Measurements from ENCODE around the gene DAP.
"Not testable (repeated sequence)": the region's sequence is repeated elsewhere in the genome, so short reads cannot be mapped to it uniquely, and the experiment has no call there.

DAP gene

DNA sequence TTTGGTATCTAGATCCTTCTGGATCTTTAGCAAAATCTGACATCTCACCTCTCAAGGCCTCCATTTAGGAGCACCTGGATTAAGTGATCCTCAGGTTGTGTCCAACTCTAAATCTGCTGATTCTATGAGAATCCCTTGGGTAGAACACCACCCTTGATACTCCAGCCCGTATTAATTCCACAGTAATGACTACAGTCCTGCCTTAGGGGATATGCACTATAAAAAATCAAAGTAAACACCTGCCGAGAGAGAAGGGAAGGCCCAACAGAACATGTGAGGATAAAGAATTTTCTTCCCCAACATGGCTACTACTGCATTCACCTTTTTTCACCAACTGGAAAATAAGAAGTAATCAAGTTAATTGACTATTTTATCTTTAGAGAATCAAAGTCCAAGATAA is 27.6 kb downstream of the DAP start:
- no peak for DNase-seq

DNA sequence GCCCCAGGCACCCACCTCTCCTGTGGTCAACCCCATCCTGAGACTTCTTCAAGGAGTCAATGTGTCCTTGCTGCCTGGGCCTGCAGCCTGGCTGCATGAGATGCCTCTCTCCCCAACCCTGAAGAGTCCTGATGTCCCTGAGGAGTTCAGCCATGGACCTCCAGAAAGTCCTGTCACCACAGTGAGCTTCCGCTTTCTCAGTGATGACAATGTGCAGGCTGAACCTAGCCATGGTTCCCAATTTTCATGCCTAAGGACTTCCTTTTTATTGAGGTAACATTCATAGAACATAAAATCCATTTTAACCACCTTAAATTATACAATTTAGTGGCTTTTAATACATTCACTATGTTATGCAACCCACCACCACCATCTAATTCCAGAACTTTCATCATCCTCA is 29.1 kb downstream of the DAP start:
- DNase-seq, result no peak

- DNase-seq, result no peak
Observed at GRCh38 chr5:10730043-10730351, 31.0 kb downstream of the DAP start.

- DNase-seq, result no peak
Observed at GRCh38 chr5:10729320-10730042, 31.6 kb downstream of the DAP start.

- no peak for DNase-seq
Observed at GRCh38 chr5:10728679-10729078, 32.4 kb downstream of the DAP start.

GRCh38 chr5:10727861-10728260 is 33.2 kb downstream of the DAP start:
- no peak for DNase-seq

- DNase-seq, result no peak
Observed at GRCh38 chr5:10726913-10727517, 34.0 kb downstream of the DAP start.

DNA sequence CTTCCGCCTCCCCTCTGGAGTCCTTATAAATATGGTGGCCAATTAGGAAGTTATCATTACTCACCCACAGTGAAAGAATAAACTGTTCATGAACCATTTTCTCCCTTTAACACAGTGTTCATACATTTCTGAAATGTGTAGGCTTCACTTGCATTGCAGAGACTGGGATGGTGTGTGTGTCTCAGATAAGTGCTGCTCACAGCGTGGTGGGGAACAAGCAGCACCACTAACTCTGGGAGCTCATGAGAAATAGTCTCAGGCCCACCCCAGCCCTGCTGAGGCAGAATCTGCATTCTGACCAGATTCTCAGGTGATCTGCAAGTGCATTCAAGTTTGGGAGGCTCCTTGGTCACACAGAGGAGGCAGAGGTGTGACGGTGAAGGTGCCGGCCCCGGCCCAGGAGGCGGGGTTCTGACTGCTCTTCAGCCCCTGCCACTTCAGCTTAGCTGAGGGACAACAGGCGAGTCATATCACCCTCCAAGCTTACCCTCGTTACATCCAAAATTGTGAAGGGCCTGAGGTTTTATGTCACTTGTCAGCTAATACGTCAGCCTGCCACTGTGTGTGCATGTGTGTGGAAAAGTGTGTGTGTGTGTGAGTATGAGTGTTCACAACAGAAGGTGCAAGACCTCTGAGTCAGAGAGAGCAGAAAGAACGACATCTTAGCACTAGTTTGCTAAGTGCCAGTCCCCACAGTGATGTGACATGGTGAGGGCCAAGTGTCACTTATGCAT is 34.7 kb downstream of the DAP start:
- no peak for DNase-seq

DNA sequence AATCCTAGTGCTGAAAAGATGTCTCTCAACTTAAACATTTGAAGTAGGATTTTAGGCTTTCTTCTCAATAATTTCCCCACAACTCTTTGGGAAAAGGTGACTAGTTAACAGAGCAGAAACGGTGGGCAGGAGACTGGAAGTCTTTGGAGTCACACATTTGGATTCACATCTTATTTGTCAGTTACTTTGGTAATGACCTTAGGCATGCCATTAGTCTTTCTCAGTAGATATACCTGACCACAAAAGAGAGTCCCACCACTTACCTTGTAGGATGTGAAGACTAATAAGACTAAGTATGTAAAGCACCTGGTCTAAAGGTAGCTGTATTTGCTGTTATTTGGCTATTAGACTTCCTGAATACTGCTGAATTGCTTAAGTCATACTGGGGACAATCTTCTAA is 35.4 kb downstream of the DAP start:
- no peak for DNase-seq

- DNase-seq, result no peak
Observed at GRCh38 chr5:10724781-10725507, 36.1 kb downstream of the DAP start.

GRCh38 chr5:10723514-10723913 is 37.5 kb downstream of the DAP start:
- no peak for DNase-seq

GRCh38 chr5:10720766-10721165 is 40.3 kb downstream of the DAP start:
- DNase-seq, result not testable (repeated sequence)

DNA sequence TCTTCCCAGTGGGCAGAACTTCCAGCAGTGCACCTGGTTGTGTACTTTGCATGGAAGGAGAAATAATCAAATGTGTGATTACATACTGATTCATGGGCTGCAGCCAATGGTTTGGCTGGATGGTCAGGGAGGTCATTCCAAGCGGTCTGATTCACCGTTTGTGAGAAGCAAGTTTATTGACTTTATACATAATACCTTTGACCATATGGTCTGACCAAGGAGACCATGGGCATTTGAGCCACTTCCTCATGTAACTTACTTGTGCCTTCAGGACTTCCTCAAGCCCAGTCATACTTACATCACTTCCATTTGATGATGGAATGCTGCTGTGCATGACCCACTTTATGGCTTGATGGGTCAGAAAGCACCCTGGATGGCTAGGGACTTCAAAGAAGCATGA is 41.1 kb downstream of the DAP start:
- DNase-seq, result no peak

GRCh38 chr5:10718617-10719016 is 42.4 kb downstream of the DAP start:
- not testable (repeated sequence) for DNase-seq

DNA sequence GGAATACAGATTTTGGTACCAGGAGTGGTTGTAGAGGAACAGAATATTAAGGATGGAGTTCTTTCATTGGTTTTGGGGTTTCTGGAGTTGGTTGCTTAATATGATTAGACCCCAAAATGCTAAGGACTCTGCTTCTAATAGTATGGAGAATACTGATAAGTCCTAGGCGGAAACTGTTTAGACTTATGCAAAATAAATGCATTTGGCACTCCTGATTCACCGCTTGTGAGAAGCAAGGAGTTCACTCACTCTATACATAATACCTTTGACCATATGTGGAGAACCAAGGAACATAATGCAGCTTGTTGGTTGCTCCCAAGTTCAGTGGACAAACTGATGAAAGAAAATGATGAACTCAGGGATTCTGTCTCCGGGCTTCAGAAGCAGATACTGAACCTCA is 44.2 kb downstream of the DAP start:
- not testable (repeated sequence) for DNase-seq

DNA sequence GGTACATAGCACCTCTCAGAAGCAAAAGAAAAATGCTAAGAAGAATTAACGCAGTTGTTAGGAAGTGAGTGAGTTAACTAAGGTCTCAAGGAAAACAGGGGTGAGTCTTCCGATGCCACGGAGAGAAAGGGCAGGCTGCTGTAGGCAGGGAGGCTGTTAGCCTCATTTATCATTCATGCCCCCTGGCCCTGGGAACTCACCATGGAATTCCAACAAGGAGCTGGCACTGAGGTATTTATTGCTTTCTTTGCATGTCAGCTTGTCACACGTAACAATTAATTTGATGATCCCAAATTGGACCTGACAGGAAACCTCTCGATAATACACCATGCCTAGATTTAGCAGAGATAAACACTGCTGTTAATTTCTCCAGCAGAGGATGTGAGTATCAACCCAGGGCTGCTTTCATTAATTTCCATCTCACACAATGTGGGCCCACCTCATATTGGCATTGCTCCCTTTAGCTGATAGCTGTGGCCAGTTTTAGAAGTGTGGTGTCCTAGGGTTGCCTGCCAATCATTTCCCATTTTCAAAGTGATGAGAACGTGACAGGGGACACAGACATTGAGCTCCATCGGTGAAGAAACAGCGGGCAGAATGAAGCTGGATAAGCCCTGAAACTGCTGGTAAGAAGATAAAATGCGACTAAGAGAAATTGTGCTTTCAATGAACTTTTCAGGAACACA is 45.3 kb downstream of the DAP start:
- DNase-seq, result no peak

GRCh38 chr5:10712574-10713366 is 48.3 kb downstream of the DAP start:
- no peak for DNase-seq

DNA sequence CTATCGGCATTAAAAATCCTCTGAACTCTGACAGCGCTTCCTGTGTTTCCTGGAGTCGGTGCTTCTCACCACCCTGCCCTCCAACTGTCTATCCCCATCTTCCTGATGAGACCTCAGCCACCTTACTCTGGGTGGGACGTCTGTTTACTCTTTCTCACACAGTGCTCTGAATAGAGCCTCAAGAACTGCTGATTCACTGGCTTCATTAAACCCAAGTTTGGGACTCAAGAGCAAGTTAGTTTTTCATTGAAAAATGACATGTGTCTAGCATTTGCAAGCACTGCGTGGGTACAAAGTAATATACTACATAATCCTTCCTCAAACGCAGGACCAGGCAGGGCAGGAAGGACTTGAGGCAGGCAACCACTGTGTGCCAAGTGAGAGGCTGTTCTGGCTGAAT is 49.5 kb downstream of the DAP start:
- DNase-seq, result no peak

DNA sequence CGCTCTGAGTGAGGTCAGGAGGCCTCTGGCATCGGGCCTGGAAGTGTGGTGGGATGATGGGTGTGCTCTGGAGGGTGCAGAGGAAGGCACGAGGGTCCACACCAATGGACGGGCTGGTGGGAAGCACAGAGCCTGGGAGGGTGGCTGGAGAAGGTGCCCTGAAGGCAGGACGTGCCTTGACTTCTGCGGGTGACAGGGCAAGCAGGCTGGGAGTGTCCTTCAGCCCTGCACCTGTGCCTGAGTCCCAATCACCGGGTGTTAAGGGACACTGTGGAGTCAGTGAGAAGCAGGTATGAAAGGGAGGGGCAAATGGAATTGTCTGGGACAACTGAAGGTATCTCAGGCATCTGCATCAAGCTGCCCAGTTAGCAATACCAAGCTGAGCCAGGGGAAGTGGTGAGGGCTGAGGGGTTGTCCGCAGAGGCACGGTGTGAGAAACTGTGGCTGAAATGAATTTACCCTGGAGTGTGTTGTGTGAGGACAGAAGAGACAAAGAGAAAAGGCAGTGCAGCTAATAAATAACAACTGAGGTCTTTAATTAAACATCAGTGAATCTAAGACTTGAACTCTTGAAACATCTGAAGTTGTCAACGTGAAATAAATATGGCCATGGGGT is 50.4 kb downstream of the DAP start:
- DNase-seq, result no peak

DNA sequence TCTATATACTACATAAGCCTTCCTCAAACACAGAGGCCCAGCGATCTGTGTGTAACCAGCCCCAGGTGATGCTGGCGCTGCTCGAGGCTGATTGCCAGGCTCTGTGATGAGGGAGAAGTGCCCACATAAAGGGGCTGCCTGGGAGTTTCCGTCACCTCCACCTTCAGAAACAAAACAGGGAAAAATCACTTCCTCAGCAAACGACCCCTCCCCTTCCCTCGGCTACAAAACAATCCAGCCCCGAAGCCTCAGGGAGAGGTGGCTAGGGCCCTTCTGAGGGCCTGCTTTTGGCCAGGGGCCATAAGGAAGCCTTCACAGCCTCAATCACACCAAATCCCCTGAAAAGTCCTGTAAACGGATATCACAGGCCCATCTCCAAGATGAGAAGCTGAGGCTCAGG is 51.1 kb downstream of the DAP start:
- no peak for DNase-seq

DNA sequence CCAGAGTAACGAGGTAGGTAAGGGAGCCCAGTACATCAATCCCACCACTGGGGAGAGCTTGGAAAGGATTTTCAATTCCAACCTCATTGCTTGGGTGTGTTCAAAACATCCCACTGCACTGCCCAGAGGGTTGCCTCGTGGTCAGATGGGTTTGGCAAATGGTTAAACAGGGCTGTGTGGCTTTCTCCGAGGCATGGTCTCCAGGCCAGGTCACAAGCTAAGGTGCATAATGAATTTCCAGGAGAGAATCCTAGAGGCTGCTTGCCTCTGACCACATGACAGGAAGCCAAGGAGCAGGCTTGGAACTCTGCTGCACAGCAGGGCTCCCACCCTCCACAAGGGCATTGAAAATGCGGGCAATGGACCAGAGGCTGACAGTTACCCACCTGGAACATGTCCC is 51.6 kb downstream of the DAP start:
- DNase-seq, result no peak
